MM.1S (cell line): ENCODE results near the gene ACKR2.

Source experiments
- EZH2 ChIP-seq: fragments of 300-600 bp; sonication (generic); optimal IDR thresholded peaks from 2 replicates; pipeline ENCODE3; 2017; ENCODE audit warnings: low read depth, mild to moderate bottlenecking, antibody characterized with exemption, low read length, mixed read lengths
- EZH2phosphoT487 ChIP-seq: fragments of 300-600 bp; sonication (generic); IDR thresholded peaks from 2 replicates; pipeline ENCODE4 v1.6.1; 2018; ENCODE audit warnings: antibody characterized with exemption, low read length
- TF ChIP-seq, protein P1 (sequence below): fragments of 300-600 bp; sonication (generic); IDR thresholded peaks from 2 replicates; pipeline ENCODE4 v1.5.1; 2016; ENCODE audit warnings: antibody characterized with exemption, low read length, mixed read lengths

GRCh38 chr3:42906070-42906847 is 97.0 kb downstream of the ACKR2 start, which contains the start of gene ZNF662:
- TF ChIP-seq, protein P1, sequence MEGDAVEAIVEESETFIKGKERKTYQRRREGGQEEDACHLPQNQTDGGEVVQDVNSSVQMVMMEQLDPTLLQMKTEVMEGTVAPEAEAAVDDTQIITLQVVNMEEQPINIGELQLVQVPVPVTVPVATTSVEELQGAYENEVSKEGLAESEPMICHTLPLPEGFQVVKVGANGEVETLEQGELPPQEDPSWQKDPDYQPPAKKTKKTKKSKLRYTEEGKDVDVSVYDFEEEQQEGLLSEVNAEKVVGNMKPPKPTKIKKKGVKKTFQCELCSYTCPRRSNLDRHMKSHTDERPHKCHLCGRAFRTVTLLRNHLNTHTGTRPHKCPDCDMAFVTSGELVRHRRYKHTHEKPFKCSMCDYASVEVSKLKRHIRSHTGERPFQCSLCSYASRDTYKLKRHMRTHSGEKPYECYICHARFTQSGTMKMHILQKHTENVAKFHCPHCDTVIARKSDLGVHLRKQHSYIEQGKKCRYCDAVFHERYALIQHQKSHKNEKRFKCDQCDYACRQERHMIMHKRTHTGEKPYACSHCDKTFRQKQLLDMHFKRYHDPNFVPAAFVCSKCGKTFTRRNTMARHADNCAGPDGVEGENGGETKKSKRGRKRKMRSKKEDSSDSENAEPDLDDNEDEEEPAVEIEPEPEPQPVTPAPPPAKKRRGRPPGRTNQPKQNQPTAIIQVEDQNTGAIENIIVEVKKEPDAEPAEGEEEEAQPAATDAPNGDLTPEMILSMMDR, result no peak
- TF ChIP-seq EZH2 (no peak), EZH2phosphoT487 (no peak)
